A673 (cell line): ENCODE measurements around the gene DRD4.

Experiments
- CTCF ChIP-seq: fragments of 300-800, 200-600 bp; sonication (generic); conservative IDR thresholded peaks from 2 replicates; pipeline ENCODE4 v1.5.1; 2017; ENCODE audit warnings: low read depth, mild to moderate bottlenecking, antibody characterized with exemption, low read length, moderate library complexity, mixed read lengths
- EZH2 ChIP-seq: fragments of 200-600 bp; sonication (generic); IDR thresholded peaks from 2 replicates; pipeline ENCODE4 v1.6.1; 2017; ENCODE audit warnings: borderline replicate concordance, low read depth, mild to moderate bottlenecking, mixed read lengths, antibody characterized with exemption, low read length; ENCODE audit not compliant: poor library complexity, severe bottlenecking

GRCh38 chr11:660281-660680 lies 23.2 kb downstream of the DRD4 start:
- TF ChIP-seq CTCF, result no peak
- TF ChIP-seq EZH2, result no peak
